Activated T-helper 1 cell treated with anti-CD3 and anti-CD28 coated beads, Interleukin-2, amount 50 U/mL, for 16 hours (primary cell): Measurements from ENCODE around the gene NAGS.
"Not testable (repeated sequence)": the region's sequence is repeated elsewhere in the genome, so short reads cannot be mapped to it uniquely, and the experiment has no call there.

Experiments
- DNase-seq, 2 donors: peaks; one replicate each; pipeline ENCODE4 v3.0.0-alpha.2; 2020; ENCODE audit warnings: low read depth in 1 of 2, low spot score in 1 of 2

Gene NAGS

GRCh38 chr17:44006272-44006597 is 1.8 kb downstream of the NAGS start:
- no peak for DNase-seq

- peak; percentile 94 to 99 for DNase-seq
Observed at GRCh38 chr17:44006598-44007345, 2.4 kb downstream of the NAGS start.

GRCh38 chr17:44007346-44008204 is 3.2 kb downstream of the NAGS start:
- DNase-seq: no peak

- DNase-seq: no peak
Observed at GRCh38 chr17:44008205-44008909, 3.9 kb downstream of the NAGS start.

GRCh38 chr17:44010966-44011647 is 6.7 kb downstream of the NAGS start:
- no peak for DNase-seq

- no peak for DNase-seq
Observed at GRCh38 chr17:44011876-44012275, 7.5 kb downstream of the NAGS start.

GRCh38 chr17:44012391-44012790 is 8.0 kb downstream of the NAGS start:
- DNase-seq: no peak

GRCh38 chr17:44012874-44013273 is 8.5 kb downstream of the NAGS start:
- DNase-seq: no peak

- no peak for DNase-seq
Observed at GRCh38 chr17:44014133-44014436, 9.7 kb downstream of the NAGS start.

GRCh38 chr17:44014437-44015172 is 10.2 kb downstream of the NAGS start, which contains the start of gene TMEM101:
TMEM101 (minus strand) TSS chr17:44014963; CDS start chr17:44014952, 11 bp downstream.
- DNase-seq: peak; percentile 68 to 80

- not testable (repeated sequence) for DNase-seq
Observed at GRCh38 chr17:44021227-44021626, 16.8 kb downstream of the NAGS start.

GRCh38 chr17:44022246-44022645 is 17.8 kb downstream of the NAGS start:
- no peak for DNase-seq

- no peak for DNase-seq
Observed at GRCh38 chr17:44023545-44024270, 19.3 kb downstream of the NAGS start.

- DNase-seq: no peak
Observed at GRCh38 chr17:44024271-44024663, 19.8 kb downstream of the NAGS start.

- no peak for DNase-seq
Observed at GRCh38 chr17:44024853-44025252, 20.4 kb downstream of the NAGS start.

- no peak for DNase-seq
Observed at GRCh38 chr17:44029736-44030135, 25.3 kb downstream of the NAGS start.

GRCh38 chr17:44030482-44030881 is 26.1 kb downstream of the NAGS start:
- no peak for DNase-seq

- no peak for DNase-seq
Observed at GRCh38 chr17:44033861-44034408, 29.5 kb downstream of the NAGS start.

GRCh38 chr17:44034688-44035087 is 30.3 kb downstream of the NAGS start:
- not testable (repeated sequence) for DNase-seq

- no peak for DNase-seq
Observed at GRCh38 chr17:44037471-44037870, 33.0 kb downstream of the NAGS start.
